ENCODE data around the gene TRMT61A. TPM values are rescaled to one million over a fixed set of nuclear protein-coding genes. Genes with fewer than 3 reads are reported as not detected.

Gene TRMT61A
- total and polyA plus RNA-seq, 2 donors (not counting 3 experiments of a cell fraction or from before 2014, with no cell fraction given) = 6.8 to 10.6 TPM

DNA sequence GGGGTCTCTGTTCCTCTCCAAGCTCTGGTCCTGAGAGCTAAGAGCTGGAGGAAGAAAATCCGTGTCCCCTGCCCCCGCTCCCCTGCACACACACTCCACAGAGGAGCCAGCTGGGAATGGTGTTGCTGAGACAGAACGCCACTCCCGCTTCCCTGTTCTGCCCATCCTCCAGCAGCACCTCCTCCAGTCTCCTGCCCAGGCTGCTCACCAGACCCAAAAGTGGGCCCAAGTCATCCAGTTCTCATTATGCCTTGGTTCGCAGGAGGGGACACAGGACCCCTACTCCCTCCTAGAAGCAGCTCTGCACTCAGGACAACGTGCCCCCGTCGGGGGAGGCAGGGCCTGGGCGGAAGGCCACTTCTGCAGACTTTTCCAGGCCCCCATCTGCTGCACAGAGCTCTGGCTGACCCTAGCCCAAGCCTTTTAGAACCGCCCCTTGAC lies 830 bp upstream of the TRMT61A start:
- dilution Hi-C loops (cut with MboI; ENCODE audit: extremely low pct_ligation_motif_present, low sequenced_read_pairs) = no loop called here
- FAIRE-seq (no peak), DNase-seq (ENCODE audit: low read depth, low spot score) (no peak)
- H3K4me2 ChIP-seq (ENCODE audit: insufficient read depth, low read length) = peak overlapping the region; percentile 63
- H2AFZ ChIP-seq (ENCODE audit: low read depth, low read length) = no peak overlapping the region
- peaks cover 8% of the 10 kb centered on the region for H3K4me1 ChIP-seq (ENCODE audit: control insufficient read depth, extremely low read depth, insufficient read depth, low read length)
- H4K20me1 ChIP-seq (replicated peaks; ENCODE audit: control insufficient read depth, extremely low read depth, insufficient read depth, low read length) = no peaks in the 10 kb centered on the region
- no peaks in the 10 kb centered on the region for H3K9me1 ChIP-seq (replicated peaks; ENCODE audit: control insufficient read depth, extremely low read depth, insufficient read depth, low read length)
- H3K9me3 ChIP-seq (replicated peaks; ENCODE audit: control insufficient read depth, insufficient read depth, low read length) = no peaks in the 10 kb centered on the region
- intact Hi-C loops (cut with micrococcal nuclease) = loop anchor here (5.0 kb wide), 1 partner anchor 34 kb away; the partner anchor contains the start of genes BAG5 and COA8
- TF ChIP-seq POLR2A (IDR thresholded peaks at IDR 0.05; ENCODE audit: low read depth, low read length) (no peak), MYC (IDR thresholded peaks at IDR 0.05; ENCODE audit: low read depth, low read length) (no peak), JUN (IDR thresholded peaks at IDR 0.05; ENCODE audit: borderline replicate concordance, insufficient read depth, insufficient read length, low read depth) (no peak), EZH2 (IDR thresholded peaks at IDR 0.05; ENCODE audit: borderline replicate concordance, low read depth, low read length, severe bottlenecking) (no peak), GATA2 (IDR thresholded peaks at IDR 0.05; ENCODE audit: insufficient read depth, insufficient read length, low read depth, low read length) (no peak), FOS (IDR thresholded peaks at IDR 0.05; ENCODE audit: borderline replicate concordance, insufficient read depth, low read length) (no peak), POLR2AphosphoS5 (IDR thresholded peaks at IDR 0.05; ENCODE audit: insufficient read depth, low read depth, low read length) (no peak)
- TF ChIP-seq, protein P1, sequence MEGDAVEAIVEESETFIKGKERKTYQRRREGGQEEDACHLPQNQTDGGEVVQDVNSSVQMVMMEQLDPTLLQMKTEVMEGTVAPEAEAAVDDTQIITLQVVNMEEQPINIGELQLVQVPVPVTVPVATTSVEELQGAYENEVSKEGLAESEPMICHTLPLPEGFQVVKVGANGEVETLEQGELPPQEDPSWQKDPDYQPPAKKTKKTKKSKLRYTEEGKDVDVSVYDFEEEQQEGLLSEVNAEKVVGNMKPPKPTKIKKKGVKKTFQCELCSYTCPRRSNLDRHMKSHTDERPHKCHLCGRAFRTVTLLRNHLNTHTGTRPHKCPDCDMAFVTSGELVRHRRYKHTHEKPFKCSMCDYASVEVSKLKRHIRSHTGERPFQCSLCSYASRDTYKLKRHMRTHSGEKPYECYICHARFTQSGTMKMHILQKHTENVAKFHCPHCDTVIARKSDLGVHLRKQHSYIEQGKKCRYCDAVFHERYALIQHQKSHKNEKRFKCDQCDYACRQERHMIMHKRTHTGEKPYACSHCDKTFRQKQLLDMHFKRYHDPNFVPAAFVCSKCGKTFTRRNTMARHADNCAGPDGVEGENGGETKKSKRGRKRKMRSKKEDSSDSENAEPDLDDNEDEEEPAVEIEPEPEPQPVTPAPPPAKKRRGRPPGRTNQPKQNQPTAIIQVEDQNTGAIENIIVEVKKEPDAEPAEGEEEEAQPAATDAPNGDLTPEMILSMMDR (IDR thresholded peaks at IDR 0.05; ENCODE audit: extremely low read depth in 1 of 2, insufficient read depth in 1 of 2, low read depth in 1 of 2, low read length in 2 of 2) = no peak
- TF ChIP-seq, protein P2, sequence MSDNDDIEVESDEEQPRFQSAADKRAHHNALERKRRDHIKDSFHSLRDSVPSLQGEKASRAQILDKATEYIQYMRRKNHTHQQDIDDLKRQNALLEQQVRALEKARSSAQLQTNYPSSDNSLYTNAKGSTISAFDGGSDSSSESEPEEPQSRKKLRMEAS (IDR thresholded peaks at IDR 0.05; ENCODE audit: insufficient read depth, insufficient read length) = no peak
- CTCF ChIA-PET = interaction anchor here (1.0 to 4.8 kb wide), 5 partner anchors 9 to 28 kb away, joined by 3 to 49 read pairs (median 3); no protein-coding TSS in a partner anchor
- H3K9ac ChIP-seq (replicated peaks; ENCODE audit: extremely low read depth, insufficient read depth, low read length) = no peak overlapping the region
- peaks cover 21% of the 10 kb centered on the region for H3K79me2 ChIP-seq (ENCODE audit: control insufficient read depth, insufficient read depth, low read length)
- no TSS peak for BruUV-seq (replicated peaks)
- peaks cover 0 to 2% of the 10 kb centered on the region in 2 experiments for H3K36me3 ChIP-seq (ENCODE audit: control insufficient read depth in 2 of 2, extremely low read depth in 1 of 2, insufficient read depth in 2 of 2, low read length in 2 of 2)
- POLR2A ChIA-PET = no interaction called here
- peak overlapping the region in 2 of 3 experiments; percentile 55 to 73 for H3K4me3 ChIP-seq (replicated peaks in 1 of 3; ENCODE audit: insufficient read depth in 1 of 3, low read depth in 1 of 3, low read length in 3 of 3)
- H3K27ac ChIP-seq (ENCODE audit: insufficient read depth, low read depth, low read length) = no peak overlapping the region
- peaks cover 12% of the 10 kb centered on the region in 2 experiments for H3K27me3 ChIP-seq (ENCODE audit: control insufficient read depth in 2 of 2, insufficient read depth in 2 of 2, low read length in 2 of 2)
